NK-92 treated with Interleukin-12 subunit alpha and Interleukin-12 subunit beta, amount 100 ng/mL, for 24 hours (cell line): ENCODE measurements around the gene PPIP5K2.

Experiments
- DNase-seq: peaks from one replicate; lab custom pipeline; 2025; lab: John Stamatoyannopoulos, UW

PPIP5K2 gene

GRCh38 chr5:103245761-103246160 is 125.7 kb downstream of the PPIP5K2 start:
- no peak for DNase-seq

- no peak for DNase-seq
Measured at GRCh38 chr5:103247118-103247517, 127.0 kb downstream of the PPIP5K2 start.

GRCh38 chr5:103249068-103249467 is 129.0 kb downstream of the PPIP5K2 start:
- no peak for DNase-seq

GRCh38 chr5:103254921-103255320 is 134.8 kb downstream of the PPIP5K2 start:
- DNase-seq, result no peak

GRCh38 chr5:103255691-103256090 is 135.6 kb downstream of the PPIP5K2 start:
- no peak for DNase-seq

GRCh38 chr5:103256178-103256577 is 136.1 kb downstream of the PPIP5K2 start:
- no peak for DNase-seq

- peak; percentile 96 for DNase-seq
Measured at GRCh38 chr5:103258368-103258956, 138.4 kb downstream of the PPIP5K2 start, which contains the start of gene MACIR. TSS of gene MACIR (plus strand) at chr5:103258763. CDS start at chr5:103275920, 17,157 bp downstream.

- DNase-seq, result peak; percentile 60
Measured at GRCh38 chr5:103258957-103259704, 139.0 kb downstream of the PPIP5K2 start.

- DNase-seq, result peak; percentile 30
Measured at GRCh38 chr5:103259705-103260355, 139.7 kb downstream of the PPIP5K2 start.

- no peak for DNase-seq
Measured at GRCh38 chr5:103260951-103261350, 140.8 kb downstream of the PPIP5K2 start.
